Left ventricle myocardium inferior (tissue), 1 donor: ENCODE results near the gene CDH8. TPM values are rescaled to one million over a fixed set of nuclear protein-coding genes. Genes with fewer than 3 reads are reported as not detected.

Source experiments
- DNase-seq: peaks from one replicate; pipeline ENCODE4 v3.0.0-alpha.2; 2020
- H3K27ac ChIP-seq: fragments of 200-600 bp; replicated peaks from 2 replicates; pipeline ENCODE4 v1.8.0; 2021
- H3K27me3 ChIP-seq: fragments of 200-600 bp; 2 replicates; pipeline ENCODE4 v1.8.0; 2021; ENCODE audit warnings: low read depth
- H3K36me3 ChIP-seq: fragments of 200-600 bp; 2 replicates; pipeline ENCODE4 v1.8.0; 2021
- H3K4me1 ChIP-seq: fragments of 200-600 bp; 2 replicates; pipeline ENCODE4 v1.8.0; 2021
- H3K4me3 ChIP-seq: fragments of 200-600 bp; 2 replicates; pipeline ENCODE4 v1.8.0; 2021; ENCODE audit warnings: mild to moderate bottlenecking, moderate library complexity
- H3K9me3 ChIP-seq: fragments of 200-600 bp; replicated peaks from 2 replicates; pipeline ENCODE4 v1.8.0; 2021
- CTCF ChIP-seq: fragments of 200-600 bp; IDR thresholded peaks from 2 replicates; pipeline ENCODE4 v1.8.0; 2021; ENCODE audit warnings: antibody characterized with exemption, mild to moderate bottlenecking, borderline replicate concordance
- intact Hi-C: fragments of 100-400 bp; cut with micrococcal nuclease; formaldehyde crosslinking; loops from one replicate; pipeline ENCODE4 v1.11.0; 2022
- total RNA-seq: library from RNA; stranded (reverse); fragmentation: NEBNext Ultra II Directional; extraction: Animal tissue kit (Norgen Biotek cat#: 25700); gene quantifications from one replicate; pipeline ENCODE4 v1.2.1, GENCODE V29; 2021
- donor health status: DM: no; HTN: yes; CAD: no; lungs with severe emphysema.

The CDH8 gene
- total RNA-seq, 1 donor from 2014 or later, result 0.14 TPM

- H3K4me1 ChIP-seq, result no peaks in the 10 kb centered on the region
- peaks cover 12% of the 10 kb centered on the region for H3K9me3 ChIP-seq
- no peak for TF ChIP-seq CTCF
- intact Hi-C loops, result no loop called here
- no peak overlapping the region for H3K27ac ChIP-seq
- H3K4me3 ChIP-seq, result no peak overlapping the region
- H3K36me3 ChIP-seq, result no peaks in the 10 kb centered on the region
- no peaks in the 10 kb centered on the region for H3K27me3 ChIP-seq
- DNase-seq, result no peak
Measured at GRCh38 chr16:61842666-61843065, 193.6 kb downstream of the CDH8 start.

- Histone ChIP-seq H3K36me3 (no peaks in the 10 kb centered on the region), H3K27ac (no peak overlapping the region), H3K4me1 (no peaks in the 10 kb centered on the region), H3K27me3 (no peaks in the 10 kb centered on the region), H3K4me3 (no peak overlapping the region), H3K9me3 (no peaks in the 10 kb centered on the region)
- TF ChIP-seq CTCF, result no peak
- DNase-seq, result no peak
- intact Hi-C loops, result no loop called here
Measured at GRCh38 chr16:61836804-61837393, 199.3 kb downstream of the CDH8 start.

- Histone ChIP-seq H3K9me3 (no peaks in the 10 kb centered on the region), H3K36me3 (no peaks in the 10 kb centered on the region), H3K4me3 (no peak overlapping the region), H3K4me1 (no peaks in the 10 kb centered on the region), H3K27me3 (no peaks in the 10 kb centered on the region), H3K27ac (no peak overlapping the region)
- TF ChIP-seq CTCF, result no peak
- no peak for DNase-seq
- intact Hi-C loops, result no loop called here
Measured at GRCh38 chr16:61834082-61834481, 202.2 kb downstream of the CDH8 start.

GRCh38 chr16:61831351-61831917 lies 204.8 kb downstream of the CDH8 start:
- H3K9me3 ChIP-seq, result no peaks in the 10 kb centered on the region
- no peaks in the 10 kb centered on the region for H3K36me3 ChIP-seq
- H3K27ac ChIP-seq, result no peak overlapping the region
- no peak for DNase-seq
- H3K4me1 ChIP-seq, result no peaks in the 10 kb centered on the region
- TF ChIP-seq CTCF, result no peak
- no peak overlapping the region for H3K4me3 ChIP-seq
- H3K27me3 ChIP-seq, result no peaks in the 10 kb centered on the region
- intact Hi-C loops, result no loop called here

GRCh38 chr16:61829631-61830030 lies 206.6 kb downstream of the CDH8 start:
- Histone ChIP-seq H3K4me1 (no peaks in the 10 kb centered on the region), H3K27ac (no peak overlapping the region), H3K4me3 (no peak overlapping the region), H3K9me3 (peaks cover under 1% of the 10 kb centered on the region), H3K27me3 (no peaks in the 10 kb centered on the region), H3K36me3 (no peaks in the 10 kb centered on the region)
- intact Hi-C loops, result no loop called here
- no peak for TF ChIP-seq CTCF
- DNase-seq, result no peak
